ENCODE measurements around the gene SPATS2L.

SPATS2L gene

DNA sequence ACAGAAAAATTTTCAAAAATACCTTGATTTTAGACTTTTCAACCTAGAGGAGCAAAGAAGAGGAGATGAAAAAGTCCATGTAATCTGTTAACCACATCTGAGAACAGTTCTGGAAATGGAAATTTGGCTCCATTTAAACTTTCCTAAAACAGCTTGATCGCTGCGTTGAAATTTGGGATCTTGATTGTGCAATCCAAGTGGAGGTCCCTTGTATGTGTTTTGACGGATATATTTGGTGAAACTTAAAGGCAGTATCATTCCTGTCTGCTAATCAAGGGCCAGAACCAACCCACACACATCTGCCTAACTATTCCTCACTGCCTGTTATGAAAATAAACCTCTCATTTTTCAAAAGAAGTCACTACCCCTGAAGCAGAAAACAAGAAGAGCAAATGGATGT lies 46.6 kb downstream of the SPATS2L start:
- DNase-seq: no peak

DNA sequence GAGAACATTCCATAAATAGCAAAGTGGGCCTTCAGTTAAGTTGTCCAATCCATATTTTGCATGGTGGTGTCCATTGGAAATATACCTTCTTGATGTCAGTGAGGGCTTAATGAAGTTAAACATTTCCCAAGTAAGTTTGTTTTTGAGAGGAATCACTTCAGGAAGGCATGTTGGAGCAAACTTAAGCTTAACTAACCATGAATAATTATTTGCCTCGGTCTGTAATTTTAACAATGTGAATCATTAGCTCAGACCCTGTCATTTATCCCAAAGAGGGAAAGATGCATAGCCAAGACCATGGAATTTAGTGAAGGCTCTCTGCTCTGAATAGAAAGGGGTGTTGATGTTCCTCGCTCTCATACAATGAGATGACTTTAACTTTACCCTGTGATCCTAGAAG lies 47.4 kb downstream of the SPATS2L start:
- no peak for DNase-seq

DNA sequence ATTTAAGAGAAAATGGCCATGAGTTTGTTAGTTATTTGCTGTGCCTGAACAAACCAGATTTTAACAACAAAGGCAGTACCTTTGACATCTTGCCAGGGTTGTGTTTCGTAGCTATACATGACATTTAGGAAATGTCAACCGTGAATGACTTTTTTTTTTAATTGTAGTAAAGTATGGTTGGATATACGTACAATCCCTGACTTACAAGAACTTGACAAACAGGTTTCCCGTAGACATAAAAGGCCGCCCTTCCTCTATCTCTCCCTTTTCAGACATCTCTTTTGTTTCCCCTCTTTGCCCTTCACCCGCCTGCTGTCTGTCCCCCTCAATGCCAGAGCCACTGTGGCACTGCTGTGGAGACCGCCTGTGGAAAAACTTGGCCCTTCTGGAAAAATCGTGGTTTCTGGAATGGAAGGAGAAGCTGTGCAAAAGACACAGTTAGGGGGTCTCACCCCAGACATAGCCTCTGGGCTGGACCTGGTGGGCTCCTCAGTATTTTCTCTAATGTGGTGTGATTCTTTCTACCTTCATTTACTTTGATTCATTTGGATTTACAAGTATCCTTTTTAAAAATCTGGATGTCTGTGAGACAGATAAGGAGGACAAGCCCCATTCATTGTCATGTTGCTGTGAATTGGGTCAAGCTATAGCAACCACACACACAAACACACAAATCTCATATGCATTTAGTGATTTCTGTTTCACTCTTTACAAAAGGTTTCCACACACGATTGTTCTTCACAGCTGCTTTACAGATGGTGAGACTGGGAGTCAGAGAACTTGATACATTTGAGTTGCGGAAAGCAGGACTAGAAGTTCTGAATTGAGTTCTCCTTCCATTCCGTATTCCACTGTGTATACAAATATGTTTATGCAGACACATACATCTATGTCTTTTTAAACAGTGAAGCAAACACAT lies 48.6 kb downstream of the SPATS2L start:
- DNase-seq: no peak

DNA sequence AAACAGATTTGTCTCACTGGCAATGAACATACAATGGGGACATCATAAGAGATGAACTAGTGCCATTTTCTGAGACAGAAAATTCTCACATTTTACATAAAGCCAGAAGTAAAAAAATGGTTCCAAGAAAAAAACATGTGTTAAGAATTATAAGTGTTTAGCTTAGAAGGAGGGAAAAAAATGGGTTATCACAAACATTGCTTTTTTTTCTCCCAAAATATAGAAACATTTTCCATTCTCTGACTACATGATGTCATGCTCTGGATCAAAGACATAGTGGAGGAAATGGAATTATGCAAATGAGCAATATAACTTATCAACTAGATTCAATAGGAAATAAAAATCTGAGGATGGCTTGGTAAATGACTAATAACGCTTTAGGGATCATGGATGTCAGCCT lies 49.8 kb downstream of the SPATS2L start:
- DNase-seq: no peak

DNA sequence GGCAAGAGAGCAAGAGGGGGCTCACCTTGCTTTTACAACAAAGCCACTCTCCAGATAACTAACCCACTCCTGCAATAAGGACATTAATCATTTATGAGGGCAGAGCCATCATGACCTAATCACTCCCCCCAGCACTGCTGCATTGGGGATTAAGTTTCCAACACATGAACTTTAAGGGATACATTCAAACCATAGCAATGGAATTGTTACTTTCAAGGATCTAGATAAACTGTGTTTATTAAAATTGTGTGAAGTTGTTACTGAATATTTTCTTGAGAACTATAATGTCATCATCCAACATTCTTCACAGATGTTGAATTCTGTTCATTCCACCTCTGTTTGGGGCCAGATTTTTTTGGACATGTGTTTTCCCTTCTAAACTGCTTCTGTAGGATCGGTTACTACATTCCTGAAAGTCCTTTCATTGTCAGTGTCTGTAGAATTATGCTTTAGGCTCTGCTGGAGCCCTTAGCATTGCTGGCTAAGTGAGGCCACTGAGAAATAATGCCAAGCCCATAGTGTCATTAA lies 50.4 kb downstream of the SPATS2L start:
- DNase-seq: no peak

DNA sequence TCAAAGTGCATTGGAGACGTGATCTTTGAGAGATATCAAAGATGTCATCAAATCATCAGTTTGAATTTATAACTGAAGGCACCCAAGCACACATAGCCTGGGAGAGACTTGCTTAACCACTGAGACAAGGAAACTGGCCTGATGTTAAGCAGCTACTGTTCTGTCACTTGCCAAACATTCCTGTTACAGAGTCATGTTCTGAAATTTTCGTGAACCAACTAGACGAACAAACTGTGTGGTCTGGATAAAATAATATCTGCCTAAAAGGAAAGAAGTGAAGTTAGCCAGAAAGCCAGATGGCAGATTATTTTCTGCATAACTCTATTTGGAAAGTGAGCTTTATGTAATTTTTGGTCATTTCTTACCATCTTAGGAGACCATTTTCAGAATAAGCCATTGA lies 51.4 kb downstream of the SPATS2L start:
- no peak for DNase-seq

DNA sequence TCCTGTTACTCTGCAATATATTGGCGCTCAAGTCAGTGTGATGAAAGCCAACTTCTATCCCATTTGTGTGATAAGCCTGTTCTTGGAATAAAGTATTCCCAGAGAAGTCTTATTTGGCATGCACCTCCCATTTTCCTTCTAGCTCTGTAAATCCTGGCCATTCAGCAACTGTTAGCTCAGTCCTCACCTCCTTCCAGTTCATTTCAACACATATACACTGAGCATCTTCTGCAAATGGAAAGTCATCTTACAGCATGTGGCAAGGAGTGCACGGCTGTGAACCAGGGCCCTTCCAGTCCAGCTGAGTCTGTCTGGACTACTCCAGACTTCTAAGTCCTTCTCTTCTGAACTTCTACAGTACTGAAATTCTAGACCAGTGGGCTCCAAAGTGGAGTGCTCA lies 53.1 kb downstream of the SPATS2L start:
- no peak for DNase-seq

DNA sequence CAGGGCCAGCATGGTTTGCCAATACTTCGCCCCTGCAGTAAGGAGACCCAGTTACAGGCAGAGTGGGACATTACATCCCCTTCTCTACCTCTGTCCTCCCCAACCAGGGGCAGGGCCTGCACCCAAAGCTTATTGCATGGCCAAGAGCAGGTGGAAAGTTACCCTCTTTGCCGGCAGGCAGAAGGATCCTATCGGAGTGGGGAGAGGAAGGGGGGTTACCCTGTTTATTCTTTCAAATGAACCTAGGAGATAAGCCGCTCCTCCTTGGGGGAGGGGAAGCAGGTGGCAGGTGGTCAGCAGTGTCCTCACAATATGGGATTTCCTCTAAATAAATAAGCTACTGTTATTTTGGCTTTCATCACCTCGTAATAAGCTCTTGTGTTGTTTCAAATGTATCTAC lies 53.9 kb downstream of the SPATS2L start:
- no peak for DNase-seq

DNA sequence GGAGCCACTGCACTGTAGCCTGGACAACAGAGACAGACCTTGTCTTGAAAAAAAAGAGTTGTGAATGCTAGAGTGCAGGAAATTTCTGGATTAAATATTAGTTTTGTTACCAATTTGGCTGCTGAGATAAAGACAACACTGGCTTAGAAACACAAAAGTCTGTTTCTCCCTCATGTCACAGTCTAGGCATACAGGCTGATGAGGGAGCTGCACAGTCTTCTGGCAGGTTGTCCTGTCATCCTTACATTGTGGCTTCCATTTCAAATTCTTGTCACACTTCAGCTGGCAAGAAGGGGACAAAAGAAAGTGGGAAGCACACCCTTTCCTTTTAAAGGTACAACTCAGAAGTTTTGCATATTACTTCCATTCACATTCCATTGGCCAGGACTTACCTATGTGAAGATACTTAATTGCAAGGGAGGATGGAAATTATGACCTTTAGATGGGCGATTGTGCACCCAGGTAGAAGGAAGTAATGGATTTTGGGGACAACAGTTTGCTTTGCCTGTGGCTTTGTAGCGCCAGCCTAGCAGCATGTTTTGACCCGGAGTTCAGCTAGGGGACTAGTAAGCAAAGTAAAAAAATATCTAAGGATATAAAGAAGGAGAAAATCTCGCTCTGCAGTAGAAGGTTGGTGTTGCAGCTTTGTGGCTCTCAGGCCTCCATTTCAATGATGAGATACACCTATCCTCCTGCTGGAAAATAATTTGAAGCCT lies 55.9 kb downstream of the SPATS2L start:
- no peak for DNase-seq

DNA sequence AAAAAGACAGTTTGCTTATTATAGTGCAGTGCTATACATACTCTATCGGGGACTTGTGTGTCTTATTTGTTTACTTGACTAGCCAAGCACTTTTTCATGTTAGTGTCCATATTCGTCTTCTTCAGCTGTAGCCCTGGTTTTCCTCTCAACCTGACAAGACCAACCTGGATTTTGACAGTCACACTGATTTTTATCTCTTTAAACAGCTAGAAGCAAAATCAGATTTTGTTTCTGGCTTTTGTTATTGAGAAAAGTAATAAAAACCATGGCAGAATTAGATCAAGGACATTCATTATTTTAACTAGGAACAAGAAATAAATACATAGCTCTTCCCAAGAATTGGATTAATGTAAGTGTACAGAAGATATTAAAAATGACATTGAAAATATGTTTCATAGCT lies 56.8 kb downstream of the SPATS2L start:
- no peak for DNase-seq

DNA sequence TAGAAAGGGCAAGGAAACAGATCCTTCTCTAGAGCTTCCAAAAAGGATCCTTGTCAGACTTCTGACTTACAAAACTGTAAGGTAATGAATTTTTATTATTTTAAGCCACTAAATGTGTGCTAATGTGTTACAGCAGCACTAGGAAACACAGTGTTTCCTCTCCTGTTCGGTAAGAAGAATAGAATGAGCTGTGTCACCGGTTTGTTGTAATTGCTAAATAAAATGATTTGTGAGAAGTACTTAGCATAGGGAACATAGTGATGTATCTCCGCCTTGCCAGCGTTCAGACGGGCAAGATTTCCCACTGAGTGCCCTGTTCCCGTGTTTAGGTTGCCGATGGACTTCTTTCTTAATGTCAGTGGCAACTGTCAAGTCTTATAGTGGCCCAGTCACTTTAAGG lies 57.6 kb downstream of the SPATS2L start:
- no peak for DNase-seq

DNA sequence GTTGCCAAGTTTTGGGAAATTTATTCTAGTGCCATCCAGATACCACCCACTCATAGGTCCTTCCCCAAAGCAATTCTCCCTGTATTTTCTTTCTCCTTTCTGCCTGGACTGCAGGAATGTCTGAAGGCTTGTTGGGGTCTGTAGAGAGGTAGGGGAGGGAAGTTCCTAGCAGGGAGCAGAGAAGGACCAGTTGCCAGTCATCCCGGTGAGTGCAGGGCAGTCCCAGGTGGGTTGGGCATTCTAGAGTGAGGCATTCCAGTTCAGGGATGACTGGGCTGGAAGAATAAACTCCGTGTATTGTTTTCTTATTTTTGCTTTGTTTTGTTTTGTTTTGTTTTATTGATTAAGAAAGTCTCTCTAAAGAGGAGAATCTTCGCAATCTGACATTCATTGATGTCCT lies 58.1 kb downstream of the SPATS2L start:
- DNase-seq: no peak

DNA sequence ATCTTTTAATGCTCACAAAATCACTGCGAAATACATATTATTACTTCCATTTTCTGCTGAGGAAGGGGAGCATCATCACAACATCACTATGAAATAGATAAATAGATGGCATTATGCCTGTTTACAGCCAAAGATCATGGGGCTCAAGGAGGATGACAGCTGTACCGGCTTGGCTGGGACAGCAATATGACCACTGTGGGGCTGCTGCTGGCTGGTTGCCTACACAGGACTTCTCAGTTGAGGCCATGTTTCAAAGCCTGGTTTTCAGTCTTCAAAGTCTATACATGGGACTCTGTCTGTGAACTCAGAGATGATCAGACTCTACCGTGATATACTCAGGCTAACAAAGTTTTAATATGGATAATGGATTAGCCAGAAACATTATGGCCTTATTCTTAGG lies 58.7 kb downstream of the SPATS2L start:
- DNase-seq: no peak

DNA sequence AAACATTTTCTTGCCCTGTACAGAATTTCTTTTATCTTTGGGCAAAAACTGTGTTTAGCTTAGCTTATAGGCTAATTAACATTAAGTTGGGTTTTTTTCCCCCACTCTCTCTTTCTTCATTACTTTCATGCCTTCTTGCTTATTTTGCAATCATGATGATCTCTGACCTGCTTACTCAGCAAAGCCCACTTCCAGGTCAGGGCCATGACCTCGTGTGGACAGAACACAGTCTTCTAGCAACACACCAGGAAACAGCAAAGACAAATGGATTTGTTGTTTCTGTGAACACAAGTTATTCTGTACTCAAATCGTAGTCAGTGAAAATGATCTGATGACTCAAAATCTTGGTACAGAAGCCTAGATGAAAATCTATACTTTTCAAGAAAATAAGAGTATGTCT lies 60.7 kb downstream of the SPATS2L start:
- no peak for DNase-seq

DNA sequence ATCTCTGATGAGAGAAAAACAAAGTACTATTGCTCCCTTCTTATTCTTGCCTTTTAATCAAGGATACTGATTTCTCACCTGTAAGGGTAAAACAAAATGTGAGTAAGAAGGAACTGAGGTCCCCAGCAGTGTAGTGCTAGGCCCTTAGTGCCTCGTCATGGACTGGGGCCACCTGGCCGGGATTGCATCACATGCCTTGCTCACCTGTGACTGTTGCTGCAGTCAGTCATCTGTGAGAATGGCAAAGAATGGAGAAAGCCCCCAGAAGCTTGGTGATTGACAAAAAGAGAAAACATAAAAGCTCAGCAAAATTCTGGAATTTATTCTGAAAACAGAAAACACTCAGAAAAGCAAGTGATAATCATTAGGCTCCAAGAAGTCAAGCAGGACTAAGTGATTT lies 63.4 kb downstream of the SPATS2L start:
- DNase-seq: no peak

DNA sequence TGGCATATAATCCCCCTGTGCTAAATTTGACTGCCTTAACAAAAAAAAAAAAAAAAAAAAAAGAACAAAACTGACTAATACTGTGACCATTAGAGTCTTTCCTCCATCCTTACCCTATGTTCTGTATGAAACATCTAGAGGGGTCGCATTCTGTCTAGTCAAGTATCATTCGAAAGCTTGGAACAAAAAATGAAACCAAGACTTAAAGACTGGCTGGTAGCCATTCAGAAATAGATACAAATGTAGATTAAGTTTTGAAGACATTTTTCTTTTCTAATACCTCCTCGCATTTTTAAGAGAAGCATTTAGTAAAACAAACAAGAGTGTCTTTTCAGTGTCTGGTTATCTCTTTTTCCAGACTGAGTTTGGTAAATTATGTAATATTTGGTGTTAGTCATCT lies 66.7 kb downstream of the SPATS2L start:
- DNase-seq: no peak

DNA sequence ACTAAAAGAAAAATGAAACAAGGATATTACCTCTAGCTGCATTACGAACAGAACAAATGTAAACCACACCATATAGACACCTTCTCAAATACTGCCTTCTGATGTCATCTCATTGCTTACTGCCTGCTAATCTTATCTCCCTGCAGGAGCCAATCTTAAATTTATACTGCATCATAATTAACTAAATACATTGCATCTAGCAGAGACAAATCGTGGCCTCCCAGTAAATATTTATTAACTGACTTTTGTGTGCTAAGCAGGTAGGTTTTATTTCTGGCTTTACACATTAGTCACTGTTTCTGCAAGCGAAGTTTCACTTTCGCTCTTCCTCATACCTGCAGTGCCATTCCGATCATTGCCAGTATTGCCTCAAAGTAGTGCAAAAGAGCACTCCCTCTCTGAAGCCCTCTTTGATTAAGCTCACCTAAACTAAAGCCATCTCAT lies 67.5 kb downstream of the SPATS2L start:
- DNase-seq: no peak

DNA sequence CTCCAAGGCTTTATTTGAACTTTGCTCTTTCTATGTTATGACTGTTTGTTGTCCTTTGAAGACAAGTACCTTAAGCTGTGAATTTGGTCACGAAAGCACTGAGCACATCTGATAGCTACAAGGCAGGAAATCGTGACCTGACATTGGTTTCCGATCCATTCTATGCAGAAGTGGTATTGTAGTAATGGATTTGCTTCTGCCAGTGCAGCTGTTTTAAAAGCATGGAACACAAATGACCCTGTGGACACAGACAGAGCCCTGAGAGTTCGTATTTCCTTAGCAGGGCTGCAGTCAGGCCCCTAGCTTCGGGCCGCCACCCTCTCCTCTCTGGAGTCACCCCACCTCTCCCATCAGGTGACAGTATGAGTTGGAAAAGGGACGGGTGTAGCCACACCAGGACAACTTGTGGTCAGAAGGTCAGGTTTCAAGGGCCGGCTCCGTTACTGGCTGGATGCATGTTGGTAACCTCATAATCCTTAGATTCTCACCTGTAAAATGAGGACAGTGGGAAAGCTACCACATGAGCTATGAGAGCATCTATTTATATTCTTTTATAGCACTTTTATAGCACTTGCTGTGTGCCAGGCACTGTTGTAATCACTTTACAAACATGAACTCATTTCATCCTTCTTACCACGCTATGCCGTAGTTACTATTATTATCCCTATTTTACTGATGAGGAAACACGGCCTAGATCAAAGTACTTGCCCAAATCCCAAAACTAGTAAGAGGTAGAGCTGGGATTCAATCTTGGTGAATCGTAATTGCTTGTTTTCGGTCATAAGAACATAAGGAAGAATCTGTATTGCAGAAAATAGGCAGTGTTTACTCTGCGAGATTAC lies 70.2 kb downstream of the SPATS2L start:
- no peak for DNase-seq

DNA sequence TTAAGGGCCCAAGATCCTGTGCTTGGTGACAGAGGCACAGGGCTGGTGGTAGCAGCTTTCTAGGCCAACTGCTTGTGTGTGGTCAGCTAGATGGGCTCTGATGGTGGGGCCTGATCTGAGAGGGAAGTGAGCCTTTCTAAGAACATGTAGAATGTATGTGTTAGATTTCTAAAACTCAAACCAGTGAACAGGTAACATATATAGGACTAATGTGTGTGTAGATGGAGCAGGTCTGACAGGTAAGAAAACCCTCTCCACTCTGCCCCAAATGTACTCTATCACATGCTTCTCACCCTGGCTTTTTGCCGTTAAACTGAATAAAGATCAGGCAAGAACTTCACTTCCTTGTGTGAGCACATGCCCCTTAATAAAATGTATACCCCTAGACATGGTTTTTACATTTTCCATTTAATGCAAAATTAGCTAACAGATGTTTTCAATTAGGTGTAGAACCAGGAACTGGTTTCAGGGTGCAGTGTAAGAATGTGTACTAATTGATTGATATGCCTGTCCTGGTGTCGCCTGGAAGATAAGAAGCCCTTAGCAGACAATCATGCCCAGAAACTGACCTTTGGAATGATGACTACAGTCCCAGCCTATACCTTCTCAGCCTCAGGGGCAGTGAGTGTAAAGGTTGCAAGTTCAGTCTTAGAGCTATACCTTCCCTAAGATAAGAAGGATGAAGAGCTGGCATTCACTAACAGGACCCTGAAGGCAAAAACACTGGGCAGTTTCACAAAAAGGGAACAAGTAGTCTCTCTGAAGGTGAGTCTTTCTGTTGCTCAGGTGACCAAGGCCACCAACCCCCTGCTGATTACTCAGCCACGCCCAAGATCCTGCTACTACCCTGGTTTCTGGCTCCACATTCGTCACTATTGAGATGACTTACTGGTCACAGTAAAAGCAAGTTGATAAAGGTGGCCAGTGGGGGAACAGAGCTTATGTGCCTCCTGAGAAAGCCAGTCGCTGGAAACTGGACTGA lies 71.2 kb downstream of the SPATS2L start:
- DNase-seq: no peak

DNA sequence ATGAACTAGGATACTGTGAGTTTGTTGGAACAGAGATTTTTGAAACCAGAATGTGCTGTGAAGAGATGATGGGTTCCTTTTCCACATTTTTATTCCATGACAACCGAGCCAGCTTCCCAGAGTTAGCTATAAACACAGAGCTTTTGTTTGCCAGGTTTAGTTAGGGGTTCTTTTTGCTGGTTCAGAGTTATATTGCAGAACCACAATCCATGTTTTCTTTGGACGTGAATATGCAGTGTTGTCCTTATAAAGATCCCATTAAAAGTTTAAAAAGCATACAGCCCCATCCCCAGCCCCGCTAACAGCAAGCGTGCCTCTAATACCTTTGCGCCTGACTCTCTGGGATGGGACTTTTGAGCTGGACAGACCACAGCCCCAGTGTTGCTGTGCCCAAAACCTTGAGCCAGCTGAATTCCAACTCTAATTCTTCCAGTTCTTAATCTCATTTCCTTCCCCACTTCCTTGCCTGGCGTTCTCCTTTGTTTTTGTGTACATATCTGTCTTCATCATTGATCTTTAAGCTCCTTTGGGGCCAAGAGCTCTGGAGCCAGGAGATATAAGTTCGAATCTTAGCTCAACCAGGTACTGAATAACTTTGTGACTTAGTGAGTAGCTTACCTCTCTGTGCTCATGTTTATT lies 72.3 kb downstream of the SPATS2L start:
- DNase-seq: no peak

DNA sequence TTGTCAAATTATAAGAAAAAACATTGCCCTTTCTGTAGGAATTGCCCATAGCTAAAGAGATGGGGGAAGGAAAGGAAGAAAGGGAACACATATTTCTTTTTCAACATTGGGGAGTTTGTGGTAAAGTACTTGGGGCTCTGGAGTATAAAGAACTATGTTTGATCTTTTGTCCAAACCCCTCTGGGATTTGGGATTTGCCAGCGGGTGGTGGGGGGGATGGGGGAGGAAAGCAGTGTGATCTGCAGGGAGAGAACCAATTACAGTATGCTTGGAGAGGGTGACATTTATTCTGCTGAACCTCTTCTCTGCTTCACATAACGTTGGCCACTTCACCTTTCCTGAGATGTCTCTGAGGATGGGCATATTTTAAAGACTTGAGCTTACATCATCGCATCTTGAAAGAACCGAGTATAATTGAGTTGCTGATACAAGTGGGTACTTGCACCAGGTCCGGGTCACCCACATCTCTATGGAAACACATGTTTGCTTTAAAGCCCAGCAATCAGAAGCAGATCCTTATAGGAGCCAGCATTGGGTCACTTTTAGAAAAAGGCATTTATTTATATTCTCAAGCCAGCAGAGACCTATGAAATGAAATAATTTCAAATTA lies 73.1 kb downstream of the SPATS2L start:
- DNase-seq: peak; percentile 51

All from NCI-H1436 treated with DMSO at 0.1 percent for 48 hours (cell line).